Measurements from ENCODE around the gene OR10R2.

Gene OR10R2

DNA sequence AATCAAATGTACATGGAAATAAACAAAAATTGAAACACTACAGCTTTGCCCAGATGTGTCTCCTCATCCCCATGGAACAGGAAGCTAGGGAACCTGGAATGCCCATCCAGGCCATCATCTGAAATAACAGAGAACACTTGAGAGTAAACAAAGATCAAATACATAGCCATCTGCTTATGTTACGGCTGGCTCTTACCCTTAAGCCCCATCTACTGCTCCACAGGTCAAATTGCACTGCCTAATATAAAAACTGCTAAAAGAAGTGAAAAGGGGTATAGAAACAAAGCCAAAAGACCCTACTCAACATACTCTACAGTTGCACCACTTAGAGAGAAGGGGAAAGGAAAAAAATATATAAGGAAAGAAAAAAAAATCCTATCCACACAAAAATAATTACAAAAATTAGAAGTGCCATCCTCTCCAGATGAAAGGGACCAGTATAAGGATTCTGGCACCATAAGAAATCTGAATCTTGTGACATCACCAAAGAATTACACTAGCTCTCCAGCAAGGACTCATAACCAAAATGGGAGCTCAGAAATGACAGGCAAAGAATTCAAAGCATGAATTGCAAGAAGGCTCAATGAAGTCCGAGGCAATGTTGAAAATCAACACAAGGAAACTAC, 55.3 kb downstream of the OR10R2 start:
- DNase-seq (ENCODE audit: low spot score), result no peak
